Immature natural killer cell (primary cell): ENCODE results near the gene GLMN. TPM values are rescaled to one million over a fixed set of nuclear protein-coding genes. Genes with fewer than 3 reads are reported as not detected.

Experiments used
- DNase-seq, 3 donors: peaks; one replicate each; pipeline ENCODE4 v3.0.0; 2022; ENCODE audit warnings: mixed read lengths in 1 of 3
- H3K27ac Mint-ChIP-seq, 6 donors: one replicate each; pipeline ENCODE4 v1.8.0; 2020; ENCODE audit warnings: mixed read lengths in 6 of 6, mild to moderate bottlenecking in 5 of 6, inconsistent platforms in 4 of 6, moderate library complexity in 3 of 6
- H3K27me3 Mint-ChIP-seq, 3 donors: one replicate each; pipeline ENCODE4 v1.8.0; 2020 to 2021; ENCODE audit warnings: low read depth in 3 of 3, mild to moderate bottlenecking in 3 of 3, mixed read lengths in 3 of 3, moderate library complexity in 3 of 3, inconsistent platforms in 1 of 3
- H3K36me3 Mint-ChIP-seq, 3 donors: one replicate each; pipeline ENCODE4 v1.8.0; 2020; ENCODE audit warnings: mixed read lengths in 3 of 3, inconsistent platforms in 2 of 3, mild to moderate bottlenecking in 2 of 3
- H3K4me1 Mint-ChIP-seq, 2 donors: one replicate each; pipeline ENCODE4 v1.8.0; 2020; ENCODE audit warnings: inconsistent platforms in 2 of 2, mild to moderate bottlenecking in 2 of 2, mixed read lengths in 2 of 2, moderate library complexity in 1 of 2
- H3K4me3 Mint-ChIP-seq, 5 donors: one replicate each; pipeline ENCODE4 v1.8.0; 2020; ENCODE audit warnings: mild to moderate bottlenecking in 5 of 5, mixed read lengths in 5 of 5, inconsistent platforms in 3 of 5, moderate library complexity in 3 of 5
- H3K9me3 Mint-ChIP-seq, 6 donors: one replicate each; pipeline ENCODE4 v1.8.0; 2020; ENCODE audit warnings: mild to moderate bottlenecking in 6 of 6, mixed read lengths in 6 of 6, inconsistent platforms in 4 of 6, moderate library complexity in 3 of 6
- polyA plus RNA-seq, 3 donors: library from polyadenylated mRNA; unstranded; fragments of 300-500 nt; fragmentation: Illumina TruSeq; gene quantifications; one replicate each; pipeline ENCODE4 v1.2.3, GENCODE V29; 2021

Gene GLMN
- polyA plus RNA-seq, 3 donors from 2014 or later, result 10.8 to 18.3 (median 15.3) TPM

GRCh38 chr1:92210701-92211100, 88.1 kb downstream of the GLMN start:
- Mint-ChIP-seq H3K27me3 (peaks cover 0 to 3% (median 2%) of the 10 kb centered on the region in 3 donors), H3K36me3 (peaks cover 0 to 4% (median 0%) of the 10 kb centered on the region in 3 donors), H3K9me3 (no peaks in the 10 kb centered on the region), H3K4me1 (no peaks in the 10 kb centered on the region), H3K4me3 (no peak overlapping the region), H3K27ac (no peak overlapping the region)
- no peak for DNase-seq

- no peaks in the 10 kb centered on the region for H3K9me3 Mint-ChIP-seq
- H3K4me1 Mint-ChIP-seq, result no peaks in the 10 kb centered on the region
- H3K4me3 Mint-ChIP-seq, result no peak overlapping the region
- H3K36me3 Mint-ChIP-seq, result no peaks in the 10 kb centered on the region
- DNase-seq, result no peak
- H3K27me3 Mint-ChIP-seq, result peaks cover 0 to 3% (median 3%) of the 10 kb centered on the region in 3 donors
- H3K27ac Mint-ChIP-seq, result no peak overlapping the region
Measured at GRCh38 chr1:92203105-92203504, 95.7 kb downstream of the GLMN start.

- no peak for DNase-seq
- no peak overlapping the region for H3K4me3 Mint-ChIP-seq
- no peak overlapping the region for H3K27ac Mint-ChIP-seq
- no peaks in the 10 kb centered on the region for H3K36me3 Mint-ChIP-seq
- H3K27me3 Mint-ChIP-seq, result peaks cover 0 to 3% (median 3%) of the 10 kb centered on the region in 3 donors
- H3K4me1 Mint-ChIP-seq, result no peaks in the 10 kb centered on the region
- H3K9me3 Mint-ChIP-seq, result no peaks in the 10 kb centered on the region
Measured at GRCh38 chr1:92201973-92202372, 96.8 kb downstream of the GLMN start.

Other genes starting within 250 kb of the GLMN start
- not detected for gene SETSIP, start 223.6 kb downstream of the GLMN start, polyA plus RNA-seq
- gene BTBD8, start 218.6 kb downstream of the GLMN start, polyA plus RNA-seq, result 1 to 10 TPM; 1.5 to 2.3 (median 1.5) TPM
- not detected for gene C1orf146, start 81.1 kb downstream of the GLMN start, polyA plus RNA-seq
- 10 to 100 TPM in 2 of 3 donors, 1 to 10 TPM in 1; 7.9 to 28.6 (median 11.6) TPM for gene RPAP2, start 72 bp upstream of the GLMN start, polyA plus RNA-seq
- gene GFI1, start 187.9 kb upstream of the GLMN start, polyA plus RNA-seq, result 10 to 100 TPM; 17.8 to 47.4 (median 27.2) TPM